WI38 (cell line): ENCODE data around the gene RECK.

ENCODE experiments used
- H3K4me3 ChIP-seq: 2 replicates; pipeline ENCODE4 v1.5.1; 2011; ENCODE audit warnings: low read depth, mild to moderate bottlenecking, control low read depth, low read length
- CTCF ChIP-seq: IDR thresholded peaks from 2 replicates; pipeline ENCODE4 v1.5.1; 2012; ENCODE audit warnings: low read depth, mild to moderate bottlenecking, control low read depth, low read length

The RECK gene

GRCh38 chr9:36151316-36152210, 114.8 kb downstream of the RECK start:
- TF ChIP-seq CTCF = no peak
- no peak overlapping the region for H3K4me3 ChIP-seq

GRCh38 chr9:36152741-36153438, 116.2 kb downstream of the RECK start:
- no peak for TF ChIP-seq CTCF
- no peak overlapping the region for H3K4me3 ChIP-seq

- no peak for TF ChIP-seq CTCF
- no peak overlapping the region for H3K4me3 ChIP-seq
Observed at GRCh38 chr9:36153746-36154145, 117.0 kb downstream of the RECK start.

- no peak overlapping the region for H3K4me3 ChIP-seq
- TF ChIP-seq CTCF = no peak
Observed at GRCh38 chr9:36154331-36154952, 117.7 kb downstream of the RECK start.

- TF ChIP-seq CTCF = no peak
- H3K4me3 ChIP-seq = no peak overlapping the region
Observed at GRCh38 chr9:36156116-36156515, 119.4 kb downstream of the RECK start.

- H3K4me3 ChIP-seq = no peak overlapping the region
- no peak for TF ChIP-seq CTCF
Observed at GRCh38 chr9:36158122-36158521, 121.4 kb downstream of the RECK start.
